GM21825 (cell line): ENCODE results near the gene PHC2.
"Not testable (repeated sequence)": the region's sequence is repeated elsewhere in the genome, so short reads cannot be mapped to it uniquely, and the experiment has no call there.

Source experiments
- ATAC-seq: cut with Tn5 transposase; IDR thresholded peaks from one replicate; pipeline ENCODE4 v1.9.1; 2021; ENCODE audit warnings: mild to moderate bottlenecking, moderate library complexity; ENCODE audit not compliant: unreplicated experiment

PHC2 gene

GRCh38 chr1:33297911-33298622 lies 132.8 kb downstream of the PHC2 start:
- ATAC-seq = no peak

GRCh38 chr1:33296824-33297223 lies 134.1 kb downstream of the PHC2 start:
- no peak for ATAC-seq

GRCh38 chr1:33296082-33296458 lies 134.8 kb downstream of the PHC2 start:
- ATAC-seq = no peak

GRCh38 chr1:33295450-33296081 lies 135.3 kb downstream of the PHC2 start:
- peak; percentile 70 for ATAC-seq

DNA sequence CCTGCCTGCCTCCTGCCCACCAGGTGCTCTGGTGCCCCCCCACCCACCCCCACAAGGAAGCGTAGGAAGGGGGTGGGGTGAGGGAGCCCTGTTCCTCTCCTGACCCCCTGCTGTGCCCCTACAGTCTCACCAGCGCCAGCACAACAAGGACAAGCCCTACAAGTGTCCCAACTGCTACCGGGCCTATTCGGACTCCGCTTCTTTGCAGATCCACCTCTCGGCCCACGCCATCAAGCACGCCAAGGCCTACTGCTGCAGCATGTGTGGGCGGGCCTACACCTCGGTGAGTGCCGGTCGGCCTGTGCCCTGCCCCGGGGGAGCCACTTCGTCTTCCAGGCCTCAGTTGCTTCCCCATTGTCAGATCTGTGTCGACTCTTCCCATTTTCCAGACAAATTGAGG lies 135.9 kb downstream of the PHC2 start:
- no peak for ATAC-seq

DNA sequence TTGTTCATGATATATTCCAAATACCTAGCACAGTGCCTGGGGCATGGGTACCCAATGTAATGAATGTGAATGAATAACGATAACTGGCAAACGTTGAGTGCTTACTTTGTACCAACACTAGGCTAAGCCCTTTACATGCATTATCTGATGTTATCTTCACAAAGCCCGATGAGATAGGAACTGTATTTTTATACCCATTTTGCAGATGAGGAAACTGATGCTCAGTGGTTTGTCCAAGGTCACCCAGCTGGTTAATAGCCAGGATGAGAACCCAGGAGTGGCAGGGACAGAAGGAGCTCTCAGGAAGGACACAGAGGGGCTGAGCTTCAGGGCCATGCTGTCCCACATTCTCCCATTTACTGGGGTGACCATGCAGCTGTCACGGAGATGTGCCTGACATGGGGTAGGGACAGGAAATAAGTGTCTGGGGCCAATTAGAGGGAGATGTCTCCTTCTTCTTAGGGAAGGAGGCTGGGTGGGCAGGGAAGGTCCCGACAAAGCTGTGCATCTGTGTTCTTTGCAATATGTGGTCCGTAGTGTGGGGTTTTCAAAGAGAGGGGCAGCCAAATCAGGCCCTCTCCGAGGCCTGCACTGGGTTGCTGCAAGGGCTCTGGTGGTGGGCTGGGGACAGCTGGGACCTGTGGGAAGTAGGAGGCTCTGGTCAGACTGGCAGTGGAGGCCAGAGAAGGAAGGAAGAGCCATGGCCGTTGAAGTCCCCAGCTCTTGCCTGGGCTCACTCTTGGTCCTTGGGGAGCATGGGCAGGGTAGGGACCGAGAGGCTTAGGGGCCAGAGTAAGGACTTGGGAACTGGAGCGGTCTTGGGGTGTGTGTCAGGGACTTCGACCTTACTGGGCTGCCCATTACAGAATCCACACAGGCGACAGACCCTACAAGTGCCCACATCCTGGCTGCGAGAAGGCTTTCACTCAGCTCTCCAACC lies 136.6 kb downstream of the PHC2 start:
- no peak for ATAC-seq

DNA sequence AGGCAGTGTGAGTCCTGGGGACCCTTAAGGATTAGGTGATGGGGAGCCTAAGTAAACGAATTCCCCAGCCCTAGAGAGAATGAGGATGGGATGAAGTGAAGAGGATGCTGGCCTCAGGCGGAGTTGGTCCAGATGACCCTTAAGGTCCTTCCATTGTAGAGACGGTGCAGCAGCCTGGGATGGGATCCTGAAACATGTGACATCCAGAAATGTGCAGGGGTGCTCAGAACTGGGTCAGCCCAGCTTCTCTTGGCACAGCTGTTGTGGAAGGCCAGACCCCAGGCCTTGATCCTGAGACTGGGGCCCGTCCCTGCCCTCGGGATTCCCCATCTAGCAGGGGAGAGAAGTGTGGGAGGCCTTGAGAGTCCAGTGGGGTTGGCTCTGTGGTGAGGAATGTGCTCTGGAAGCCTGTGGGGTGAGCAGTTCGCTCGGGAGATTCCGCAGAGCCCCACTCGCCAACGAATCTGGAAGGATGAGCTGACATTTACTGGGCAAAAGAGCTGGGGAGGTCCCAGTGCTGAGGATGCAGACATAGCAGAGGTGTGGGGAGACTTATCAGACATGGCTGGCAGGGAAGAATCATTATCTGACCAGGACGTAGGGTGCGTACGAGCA lies 138.1 kb downstream of the PHC2 start:
- no peak for ATAC-seq

- not testable (repeated sequence) for ATAC-seq
Observed at GRCh38 chr1:33290615-33291014, 140.3 kb downstream of the PHC2 start.

- no peak for ATAC-seq
Observed at GRCh38 chr1:33289858-33290154, 141.1 kb downstream of the PHC2 start.

GRCh38 chr1:33288976-33289857 lies 141.7 kb downstream of the PHC2 start:
- no peak for ATAC-seq

DNA sequence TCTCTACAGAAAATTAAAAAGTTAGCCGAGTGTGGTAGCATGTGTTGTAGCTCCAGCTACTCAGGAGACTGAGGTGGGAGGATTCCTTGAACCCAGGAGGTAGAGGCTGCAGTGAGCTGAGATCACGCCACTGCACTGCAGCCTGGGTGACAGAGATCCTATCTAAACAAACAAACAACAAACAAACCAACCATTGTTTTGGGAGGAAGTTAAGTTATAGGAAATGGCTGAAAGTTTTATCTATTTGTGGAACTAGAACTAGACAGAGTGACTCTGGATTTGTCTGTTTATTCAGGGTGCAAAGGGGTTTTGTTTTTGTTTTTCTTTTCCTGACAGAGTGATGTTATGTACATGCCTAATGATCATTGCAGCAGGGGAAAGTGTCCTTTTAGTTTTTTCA lies 143.6 kb downstream of the PHC2 start:
- ATAC-seq = no peak

GRCh38 chr1:33286451-33287185 lies 144.3 kb downstream of the PHC2 start:
- ATAC-seq = no peak

- no peak for ATAC-seq
Observed at GRCh38 chr1:33284049-33284448, 146.8 kb downstream of the PHC2 start.

DNA sequence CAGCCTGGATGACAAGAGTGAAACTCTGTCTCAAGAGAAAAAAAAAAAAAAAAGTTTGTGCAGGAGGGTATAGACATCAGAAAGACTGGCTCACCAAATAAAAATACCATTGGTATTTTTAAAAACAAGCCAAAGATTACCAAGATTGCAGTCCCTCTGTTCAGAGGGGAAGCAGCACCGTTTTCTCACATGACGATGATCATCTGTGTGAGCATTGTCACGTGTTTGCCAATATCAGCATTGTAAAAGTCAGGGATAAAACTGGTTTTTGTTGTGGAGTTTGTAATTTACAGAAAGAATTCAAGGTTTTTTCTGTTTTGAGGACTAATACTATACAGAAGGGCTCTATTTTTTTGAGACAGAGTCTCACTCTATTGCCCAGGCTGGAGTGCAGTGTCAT lies 148.1 kb downstream of the PHC2 start:
- ATAC-seq = no peak

DNA sequence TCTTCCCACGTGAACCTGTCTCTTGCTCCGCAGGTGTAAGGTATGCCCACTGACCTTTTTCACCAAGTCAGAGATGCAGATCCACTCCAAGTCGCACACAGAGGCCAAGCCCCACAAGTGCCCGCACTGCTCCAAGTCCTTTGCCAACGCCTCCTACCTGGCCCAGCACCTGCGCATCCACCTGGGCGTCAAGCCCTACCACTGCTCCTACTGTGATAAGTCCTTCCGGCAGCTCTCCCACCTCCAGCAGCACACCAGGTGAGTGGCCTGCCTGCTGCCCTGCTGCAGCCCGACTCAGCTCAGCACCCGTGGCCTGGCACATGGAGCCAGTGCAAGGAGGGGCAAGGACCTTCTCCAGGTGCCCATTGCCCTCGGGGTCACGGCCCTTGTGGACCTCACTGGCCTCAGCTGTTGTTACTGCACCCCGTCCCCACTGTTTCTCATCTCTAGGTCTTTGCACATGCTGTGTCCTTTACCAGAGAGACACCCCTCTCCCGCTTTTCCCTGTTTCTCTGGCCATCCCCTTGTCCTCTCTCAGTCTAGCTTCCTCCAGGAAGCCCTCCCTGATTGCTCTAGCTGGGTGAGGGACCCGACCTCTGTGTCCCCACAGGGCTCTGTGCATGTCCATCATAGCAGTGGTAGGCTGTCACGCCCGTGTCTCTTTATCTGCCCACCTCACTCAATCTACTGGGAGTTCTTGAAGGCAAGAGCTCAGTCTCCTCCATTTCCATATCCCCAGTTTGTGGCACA lies 149.2 kb downstream of the PHC2 start:
- no peak for ATAC-seq

DNA sequence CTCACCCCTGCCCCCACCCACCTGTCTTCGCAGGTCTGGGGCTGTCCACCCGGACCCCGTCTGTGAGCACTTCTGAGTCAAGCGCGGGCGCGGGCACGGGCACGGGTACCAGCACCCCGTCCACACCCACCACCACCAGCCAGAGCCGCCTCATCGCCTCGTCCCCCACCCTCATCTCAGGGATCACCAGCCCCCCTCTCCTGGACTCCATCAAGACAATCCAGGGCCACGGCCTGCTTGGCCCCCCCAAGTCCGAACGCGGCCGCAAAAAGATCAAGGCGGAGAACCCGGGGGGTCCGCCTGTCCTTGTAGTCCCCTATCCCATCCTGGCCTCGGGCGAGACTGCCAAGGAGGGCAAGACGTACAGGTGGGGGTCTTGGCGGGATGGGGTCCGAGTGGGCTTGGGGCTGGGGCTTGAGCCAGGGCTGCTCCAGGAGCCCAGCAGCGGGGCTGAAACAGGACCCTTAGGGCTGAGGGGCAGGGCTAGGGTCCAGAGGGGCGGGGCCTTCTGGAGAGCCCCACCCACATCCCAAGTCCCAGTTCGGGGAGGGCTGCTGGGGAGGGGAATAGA lies 150.7 kb downstream of the PHC2 start:
- ATAC-seq = no peak

- no peak for ATAC-seq
Observed at GRCh38 chr1:33277488-33278084, 153.3 kb downstream of the PHC2 start.

- ATAC-seq = no peak
Observed at GRCh38 chr1:33276573-33277298, 154.2 kb downstream of the PHC2 start.
